ENCODE measurements around the gene AQR.

DNA sequence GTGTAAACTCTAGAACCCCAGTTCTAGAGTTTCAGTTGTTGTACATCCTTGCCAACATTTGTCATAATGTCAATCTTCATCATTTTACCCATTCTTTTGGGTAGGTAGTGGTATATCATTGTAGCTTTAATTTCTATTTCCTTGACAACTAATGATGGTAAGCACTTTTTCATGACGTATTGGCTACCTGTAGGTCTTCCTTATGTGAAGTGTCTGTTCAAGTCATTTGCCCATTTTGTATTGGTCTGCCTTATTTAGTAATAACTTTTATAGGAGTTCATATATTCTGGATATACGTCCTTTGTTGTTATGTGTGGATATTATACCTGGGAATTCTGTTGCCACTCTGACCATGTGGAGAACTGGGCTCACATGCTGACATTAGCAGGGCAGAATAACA, 100.4 kb downstream of the AQR start:
- TF ChIP-seq POLR2A (IDR thresholded peaks at IDR 0.05; ENCODE audit: low read length) = no peak
- no peak for TF ChIP-seq GATA1 (IDR thresholded peaks at IDR 0.05; ENCODE audit: low read depth, low read length)

All from erythroblast (primary cell).